Smooth muscle cell (in vitro differentiated cells): ENCODE measurements around the gene KAT6B. TPM values are rescaled to one million over a fixed set of nuclear protein-coding genes. Genes with fewer than 3 reads are reported as not detected.
"Not testable (repeated sequence)": the region's sequence is repeated elsewhere in the genome, so short reads cannot be mapped to it uniquely, and the experiment has no call there.

Experiments used
- DNase-seq: peaks from one replicate; lab custom pipeline; 2025; ENCODE audit not compliant: unreplicated experiment; lab: John Stamatoyannopoulos, UW
- H2AFZ ChIP-seq: fragments of 200-600 bp; sonication (generic); 2 replicates; pipeline ENCODE4 v1.6.0; 2016; ENCODE audit warnings: antibody characterized with exemption, low read depth, mild to moderate bottlenecking
- H3F3A ChIP-seq: fragments of 200-600 bp; sonication (generic); 2 replicates; pipeline ENCODE4 v1.6.0; 2017; ENCODE audit warnings: antibody characterized with exemption, low read depth
- H3K27ac ChIP-seq: fragments of 200-600 bp; sonication (generic); 2 replicates; pipeline ENCODE4 v1.5.1; 2016; ENCODE audit warnings: low read depth, mild to moderate bottlenecking
- H3K27me3 ChIP-seq: fragments of 200-600 bp; sonication (generic); 2 replicates; pipeline ENCODE4 v1.6.1; 2016; ENCODE audit warnings: low read depth, mild to moderate bottlenecking
- H3K36me3 ChIP-seq: fragments of 200-600 bp; sonication (generic); 2 replicates; pipeline ENCODE4 v1.5.1; 2016; ENCODE audit warnings: low read depth
- H3K4me1 ChIP-seq: fragments of 200-600 bp; sonication (generic); 2 replicates; pipeline ENCODE4 v1.5.1; 2016; ENCODE audit warnings: low read depth
- H3K4me2 ChIP-seq: fragments of 200-600 bp; sonication (generic); 2 replicates; pipeline ENCODE4 v1.6.0; 2016; ENCODE audit warnings: mild to moderate bottlenecking
- H3K4me3 ChIP-seq: fragments of 200-600 bp; sonication (generic); 2 replicates; pipeline ENCODE4 v1.5.1; 2016; ENCODE audit warnings: mild to moderate bottlenecking
- H3K79me2 ChIP-seq: fragments of 200-600 bp; sonication (generic); 2 replicates; pipeline ENCODE4 v1.6.0; 2016; ENCODE audit warnings: low read depth, mild to moderate bottlenecking
- H3K9ac ChIP-seq: fragments of 200-600 bp; sonication (generic); 2 replicates; pipeline ENCODE4 v1.6.0; 2016; ENCODE audit warnings: low read depth
- H3K9me3 ChIP-seq: fragments of 200-600 bp; sonication (generic); replicated peaks from 2 replicates; pipeline ENCODE4 v1.5.1; 2016; ENCODE audit warnings: low read depth
- H4K20me1 ChIP-seq: fragments of 200-600 bp; sonication (generic); 2 replicates; pipeline ENCODE4 v1.6.0; 2016; ENCODE audit warnings: low read depth
- CTCF ChIP-seq: fragments of 200-600 bp; sonication (generic); IDR thresholded peaks from 2 replicates; pipeline ENCODE4 v1.5.1; 2017; ENCODE audit warnings: borderline replicate concordance, mild to moderate bottlenecking, antibody characterized with exemption; ENCODE audit not compliant: insufficient read depth, poor library complexity, severe bottlenecking
- WGBS: methylation state at CpG from one replicate; pipeline ENCODE4 v1.1.7; 2016; ENCODE audit warnings: low lambda C conversion rate; 5-methylcytosine and 5-hydroxymethylcytosine counted together
- polyA plus RNA-seq: library from polyadenylated mRNA; unstranded; fragments of >200 nt; fragmentation: Nextera tagmentation; extraction: Ambion mirVana; gene quantifications from 2 replicates; pipeline ENCODE4 v1.2.1, GENCODE V29; 2016
- total RNA-seq: library from RNA; depleted of rRNA; stranded (reverse); fragments of >200 nt; gene quantifications from 2 replicates; pipeline ENCODE4 v1.2.3, GENCODE V29; 2014

KAT6B gene
- total and polyA plus RNA-seq, 2 experiments from 2014 or later: 9.0 to 19.8 TPM

GRCh38 chr10:75049316-75050148, 223.1 kb downstream of the KAT6B start:
- 71% methylated on average over 18 of the region's 19 CpGs for WGBS
- H2AFZ ChIP-seq: peak overlapping the region; percentile 73

GRCh38 chr10:75050149-75050919, 223.9 kb downstream of the KAT6B start:
- no peak for TF ChIP-seq CTCF
- Histone ChIP-seq H3K9me3 (no peaks in the 10 kb centered on the region), H3K4me2 (no peak overlapping the region), H3F3A (no peaks in the 10 kb centered on the region), H4K20me1 (no peaks in the 10 kb centered on the region), H3K9ac (no peak overlapping the region), H3K4me1 (peaks cover 11% of the 10 kb centered on the region), H3K27me3 (no peaks in the 10 kb centered on the region), H2AFZ (no peak overlapping the region), H3K79me2 (no peaks in the 10 kb centered on the region), H3K27ac (no peak overlapping the region), H3K4me3 (no peak overlapping the region), H3K36me3 (no peaks in the 10 kb centered on the region)
- 89% methylated on average over 14 of the region's 14 CpGs for WGBS
- no peak for DNase-seq

More at GRCh38 chr10:75049316-75050148, 223.1 kb downstream of the KAT6B start:
- no peak overlapping the region for H3K9ac ChIP-seq
- H3K4me2 ChIP-seq: no peak overlapping the region
- H3K27me3 ChIP-seq: no peaks in the 10 kb centered on the region
- H4K20me1 ChIP-seq: no peaks in the 10 kb centered on the region
- H3K79me2 ChIP-seq: no peaks in the 10 kb centered on the region
- peaks cover 11% of the 10 kb centered on the region for H3K4me1 ChIP-seq
- no peaks in the 10 kb centered on the region for H3K36me3 ChIP-seq
- H3K9me3 ChIP-seq: no peaks in the 10 kb centered on the region
- peak overlapping the region; percentile 19 for H3K27ac ChIP-seq
- TF ChIP-seq CTCF: no peak
- H3F3A ChIP-seq: no peaks in the 10 kb centered on the region
- H3K4me3 ChIP-seq: no peak overlapping the region
- DNase-seq: no peak

- Histone ChIP-seq H4K20me1 (no peaks in the 10 kb centered on the region), H3K4me2 (no peak overlapping the region), H2AFZ (no peak overlapping the region), H3K79me2 (no peaks in the 10 kb centered on the region), H3K27me3 (no peaks in the 10 kb centered on the region), H3K9me3 (no peaks in the 10 kb centered on the region), H3K4me1 (peaks cover 11% of the 10 kb centered on the region), H3F3A (no peaks in the 10 kb centered on the region), H3K27ac (no peak overlapping the region), H3K9ac (no peak overlapping the region), H3K4me3 (no peak overlapping the region), H3K36me3 (no peaks in the 10 kb centered on the region)
- WGBS: 97% methylated on average over 5 of the region's 5 CpGs
- DNase-seq: no peak
- TF ChIP-seq CTCF: no peak
These were observed 224.9 kb downstream of the KAT6B start for GRCh38 chr10:75051308-75051707.

GRCh38 chr10:75055896-75056406, 229.6 kb downstream of the KAT6B start:
- DNase-seq, H3K27me3 ChIP-seq, H2AFZ ChIP-seq, H3K4me1 ChIP-seq, H3K9ac ChIP-seq, H3K79me2 ChIP-seq, H3K4me3 ChIP-seq, H4K20me1 ChIP-seq, H3K27ac ChIP-seq, H3K9me3 ChIP-seq, H3F3A ChIP-seq, H3K4me2 ChIP-seq, H3K36me3 ChIP-seq: not testable (repeated sequence)
- 78% methylated on average over 2 of the region's 2 CpGs for WGBS
